Effector memory CD4-positive, alpha-beta T cell (primary cell): ENCODE measurements around the gene ZFYVE28.
A peak's percentile ranks its signal among the peaks of the same experiment; 100 is the strongest.
"Not testable (repeated sequence)": the region's sequence is repeated elsewhere in the genome, so short reads cannot be mapped to it uniquely, and the experiment has no call there.

Experiments
- DNase-seq, 3 donors: peaks; one replicate each; pipeline ENCODE4 v3.0.0-alpha.2; 2020
- H3K27ac ChIP-seq: 2 replicates; pipeline ENCODE4 v1.7.0; 2013; ENCODE audit warnings: mild to moderate bottlenecking, low read length, moderate library complexity; ENCODE audit not compliant: insufficient read depth, poor library complexity, severe bottlenecking
- H3K27me3 ChIP-seq: replicated peaks from 2 replicates; pipeline ENCODE4 v1.7.0; 2013; ENCODE audit warnings: mild to moderate bottlenecking, low read length; ENCODE audit not compliant: insufficient read depth, control insufficient read depth, poor library complexity, severe bottlenecking
- H3K36me3 ChIP-seq: 2 replicates; pipeline ENCODE4 v1.7.0; 2013; ENCODE audit warnings: mild to moderate bottlenecking, low read length, moderate library complexity; ENCODE audit not compliant: control insufficient read depth, insufficient read depth
- H3K4me1 ChIP-seq: 2 replicates; pipeline ENCODE4 v1.7.0; 2013; ENCODE audit warnings: low read length, mild to moderate bottlenecking; ENCODE audit not compliant: control insufficient read depth, insufficient read depth, poor library complexity, severe bottlenecking
- H3K4me3 ChIP-seq: 2 replicates; pipeline ENCODE4 v1.7.0; 2013; ENCODE audit warnings: low read length, low read depth, mild to moderate bottlenecking; ENCODE audit not compliant: insufficient read depth, poor library complexity, severe bottlenecking
- H3K9me3 ChIP-seq: 2 replicates; pipeline ENCODE4 v1.7.0; 2013; ENCODE audit warnings: mild to moderate bottlenecking, low read length, moderate library complexity; ENCODE audit not compliant: control insufficient read depth
- total RNA-seq, 3 donors: gene quantifications; one replicate each; lab custom pipeline; 2026; lab: John Stamatoyannopoulos, UW

ZFYVE28 gene
- 70.2 to 82.7 (median 77.6) reads per million in 3 donors for total RNA-seq

- H3K4me3 ChIP-seq, result peak within 1 kb of the TSS; percentile 81
- no peak for DNase-seq
- no peaks in the 10 kb centered on the region for H3K9me3 ChIP-seq
- H3K27me3 ChIP-seq, result no peaks in the 10 kb centered on the region
- H3K27ac ChIP-seq, result peak within 1 kb of the TSS; percentile 92
- no peaks in the 10 kb centered on the region for H3K36me3 ChIP-seq
- peaks cover 41% of the 10 kb centered on the region for H3K4me1 ChIP-seq
Observed at GRCh38 chr4:2417765-2418649, at the start of gene ZFYVE28. ZFYVE28 (minus strand) TSS chr4:2418645; CDS start chr4:2418323, 322 bp downstream.

GRCh38 chr4:2465544-2465943, 47.1 kb upstream of the ZFYVE28 start:
- H3K4me3 ChIP-seq, H3K27ac ChIP-seq, H3K9me3 ChIP-seq, DNase-seq, H3K36me3 ChIP-seq, H3K27me3 ChIP-seq: not testable (repeated sequence)
- peaks cover 23% of the 10 kb centered on the region for H3K4me1 ChIP-seq

- H3K36me3 ChIP-seq, result no peaks in the 10 kb centered on the region
- no peak overlapping the region for H3K27ac ChIP-seq
- H3K9me3 ChIP-seq, result no peaks in the 10 kb centered on the region
- H3K4me1 ChIP-seq, result peaks cover 18% of the 10 kb centered on the region
- H3K4me3 ChIP-seq, result no peak overlapping the region
- DNase-seq, result no peak
- H3K27me3 ChIP-seq, result no peaks in the 10 kb centered on the region
Observed at GRCh38 chr4:2465032-2465431, 46.6 kb upstream of the ZFYVE28 start.

- Histone ChIP-seq H3K4me3 (no peak overlapping the region), H3K9me3 (no peaks in the 10 kb centered on the region), H3K27ac (no peak overlapping the region), H3K36me3 (no peaks in the 10 kb centered on the region), H3K27me3 (no peaks in the 10 kb centered on the region), H3K4me1 (peaks cover 12% of the 10 kb centered on the region)
- no peak for DNase-seq
Observed at GRCh38 chr4:2462992-2463762, 44.7 kb upstream of the ZFYVE28 start.

- DNase-seq, result peak; percentile 38 to 52 (median 52)
- Histone ChIP-seq H3K27me3 (no peaks in the 10 kb centered on the region), H3K27ac (no peak overlapping the region), H3K4me3 (peak overlapping the region; percentile 35), H3K36me3 (no peaks in the 10 kb centered on the region), H3K4me1 (peaks cover 7% of the 10 kb centered on the region), H3K9me3 (no peaks in the 10 kb centered on the region)
Observed at GRCh38 chr4:2462218-2462991, 44.0 kb upstream of the ZFYVE28 start.

- H3K4me3 ChIP-seq, result no peak overlapping the region
- H3K9me3 ChIP-seq, result no peaks in the 10 kb centered on the region
- DNase-seq, result no peak
- no peak overlapping the region for H3K27ac ChIP-seq
- H3K27me3 ChIP-seq, result no peaks in the 10 kb centered on the region
- H3K36me3 ChIP-seq, result no peaks in the 10 kb centered on the region
- H3K4me1 ChIP-seq, result peaks cover 7% of the 10 kb centered on the region
Observed at GRCh38 chr4:2461246-2461960, 43.0 kb upstream of the ZFYVE28 start.

GRCh38 chr4:2459589-2460349, 41.3 kb upstream of the ZFYVE28 start:
- no peak overlapping the region for H3K4me3 ChIP-seq
- H3K4me1 ChIP-seq, result peaks cover 7% of the 10 kb centered on the region
- H3K36me3 ChIP-seq, result no peaks in the 10 kb centered on the region
- no peak for DNase-seq
- H3K27ac ChIP-seq, result no peak overlapping the region
- H3K27me3 ChIP-seq, result no peaks in the 10 kb centered on the region
- H3K9me3 ChIP-seq, result no peaks in the 10 kb centered on the region

GRCh38 chr4:2458546-2459491, 40.4 kb upstream of the ZFYVE28 start:
- no peaks in the 10 kb centered on the region for H3K9me3 ChIP-seq
- H3K4me3 ChIP-seq, result no peak overlapping the region
- no peak for DNase-seq
- no peaks in the 10 kb centered on the region for H3K36me3 ChIP-seq
- H3K4me1 ChIP-seq, result peaks cover 7% of the 10 kb centered on the region
- no peak overlapping the region for H3K27ac ChIP-seq
- H3K27me3 ChIP-seq, result no peaks in the 10 kb centered on the region
